Stimulated activated CD4-positive, alpha-beta T cell treated with anti-CD3 and anti-CD28 coated beads, Interleukin-1b, Interleukin-23, amount 100 ng/mL, for 4 hours (primary cell): ENCODE data around the gene ATP9A.
A peak's percentile ranks its signal among the peaks of the same experiment; 100 is the strongest.
"Not testable (repeated sequence)": the region's sequence is repeated elsewhere in the genome, so short reads cannot be mapped to it uniquely, and the experiment has no call there.

Experiments
- DNase-seq, 2 donors: peaks; one replicate each; pipeline ENCODE4 v3.0.0-alpha.2; 2020; ENCODE audit warnings: low read depth in 2 of 2

Gene ATP9A

DNA sequence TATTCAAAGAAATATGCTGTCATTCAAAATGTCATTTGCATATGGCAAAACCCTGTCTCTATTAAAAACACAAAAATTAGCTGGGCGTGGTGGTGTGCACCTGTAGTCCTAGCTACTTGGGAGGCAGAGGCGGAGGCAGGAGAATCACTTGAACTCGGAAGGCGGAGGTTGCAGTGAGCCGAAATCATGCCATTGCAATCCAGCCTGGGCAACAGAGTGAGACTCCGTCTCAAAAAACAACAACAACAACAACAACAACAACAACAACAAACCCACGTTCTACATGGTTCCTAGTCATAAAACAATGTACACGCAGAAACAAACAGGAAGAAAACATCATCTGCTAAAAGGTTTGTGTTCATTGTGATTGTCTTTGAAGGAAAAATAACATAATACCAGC lies 15.0 kb downstream of the ATP9A start:
- not testable (repeated sequence) for DNase-seq

DNA sequence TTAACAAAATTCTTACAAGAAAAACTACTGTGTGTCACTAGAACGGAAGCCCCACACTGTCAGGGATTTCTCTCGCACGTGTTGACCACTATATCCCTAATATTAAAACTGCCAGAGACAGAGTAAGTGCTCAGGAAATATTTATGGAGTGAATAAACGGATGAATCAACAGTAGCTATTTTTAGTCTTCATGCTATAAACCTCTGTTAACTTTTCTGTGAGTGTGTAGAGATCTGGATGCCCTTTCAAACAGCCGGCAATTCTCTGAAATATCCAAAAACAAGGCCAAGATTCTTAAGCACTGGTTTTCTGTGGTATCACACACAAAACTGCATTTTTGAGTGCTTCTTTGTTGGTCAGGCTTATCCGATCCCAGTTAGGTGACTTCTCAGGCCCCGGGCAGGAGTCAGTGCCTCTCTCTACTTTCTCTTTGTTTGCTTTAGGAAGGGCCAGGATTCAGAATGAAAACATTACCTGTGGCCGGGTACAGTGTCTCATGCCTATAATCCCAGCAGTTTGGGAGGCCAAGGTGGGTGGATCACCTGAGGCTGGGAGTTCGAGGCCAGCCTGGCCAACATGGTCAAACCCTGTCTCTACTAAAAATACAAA lies 15.7 kb downstream of the ATP9A start:
- no peak for DNase-seq

DNA sequence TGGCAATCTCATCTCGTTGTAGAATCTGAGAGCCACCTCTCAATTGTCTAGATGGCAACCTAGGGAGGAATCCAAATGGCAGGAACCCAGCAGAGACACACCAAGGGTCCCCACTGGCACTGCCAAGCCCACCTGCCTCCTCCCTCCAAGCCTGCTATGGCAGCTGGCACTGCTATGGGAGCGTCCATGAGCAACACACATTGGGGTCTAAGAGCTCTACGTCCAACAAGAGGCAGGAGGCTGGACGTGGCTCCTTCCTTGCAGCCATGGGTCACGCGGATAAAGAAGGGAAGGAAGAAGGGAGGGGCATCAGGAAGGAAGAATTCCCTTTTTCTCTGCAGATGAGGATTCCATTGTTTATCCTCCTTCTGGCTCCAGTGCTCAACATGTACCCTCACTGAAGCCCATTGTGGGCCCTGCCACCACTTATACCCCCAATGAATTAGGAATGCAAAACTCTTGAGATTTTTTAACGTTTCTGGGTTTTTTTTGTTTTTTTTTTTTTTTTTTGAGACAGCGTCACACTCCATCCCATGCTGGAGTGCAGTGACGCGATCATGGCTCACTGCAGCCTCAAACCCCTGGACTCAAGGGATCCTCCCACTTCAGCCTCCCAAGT lies 17.3 kb downstream of the ATP9A start:
- no peak for DNase-seq

DNA sequence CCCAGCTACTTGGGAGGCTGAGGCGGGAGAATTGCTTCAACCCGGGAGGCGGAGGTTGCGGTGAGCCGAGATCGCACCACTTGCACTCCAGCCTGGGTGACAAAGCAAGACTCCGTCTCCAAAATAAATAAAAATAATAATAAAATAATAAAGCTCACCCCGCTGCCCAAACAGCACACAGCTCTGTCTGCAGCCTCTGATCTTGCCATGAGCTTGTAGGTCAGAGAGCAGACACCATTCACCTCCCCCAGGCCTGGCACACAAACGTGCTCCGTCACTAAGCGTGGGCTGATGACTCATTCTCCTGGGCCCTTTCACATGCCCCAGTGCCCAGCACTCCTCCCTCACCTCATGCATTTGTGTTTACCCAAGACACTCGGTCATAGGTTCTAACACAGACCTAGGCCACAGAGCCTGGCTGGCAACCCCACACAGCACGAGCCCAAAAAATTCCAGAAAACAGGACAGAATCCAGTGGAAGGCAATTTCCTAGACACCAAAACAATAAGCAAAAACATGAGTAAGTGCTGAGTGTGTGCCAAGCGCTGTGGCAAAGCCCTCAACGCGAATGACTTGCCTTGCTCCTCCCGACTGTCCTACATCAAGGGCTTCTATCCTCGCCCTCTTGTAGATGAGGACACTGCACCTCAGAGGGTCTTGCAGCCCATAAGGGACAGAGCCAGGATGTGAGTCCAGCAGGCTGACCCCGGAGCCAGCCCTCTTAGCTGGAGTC lies 18.0 kb downstream of the ATP9A start:
- DNase-seq: peak; percentile 2 to 5

DNA sequence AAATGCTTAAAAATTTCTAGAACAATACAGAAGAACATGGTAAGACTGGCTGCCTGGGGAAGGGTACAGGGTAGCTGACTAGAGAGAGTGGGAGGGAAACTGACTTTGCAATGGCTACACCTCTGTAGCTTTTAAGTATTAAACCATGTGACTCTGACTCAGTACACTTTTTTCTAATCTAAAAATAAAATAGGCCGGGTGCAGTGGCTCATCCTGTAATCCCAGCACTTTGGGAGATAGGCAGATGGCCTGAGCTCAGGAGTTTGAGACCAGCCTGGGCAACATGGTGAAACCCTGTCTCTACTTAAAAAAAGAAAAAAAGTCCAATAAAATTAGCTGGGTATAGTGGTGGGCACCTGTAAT lies 18.5 kb downstream of the ATP9A start:
- DNase-seq: no peak

DNA sequence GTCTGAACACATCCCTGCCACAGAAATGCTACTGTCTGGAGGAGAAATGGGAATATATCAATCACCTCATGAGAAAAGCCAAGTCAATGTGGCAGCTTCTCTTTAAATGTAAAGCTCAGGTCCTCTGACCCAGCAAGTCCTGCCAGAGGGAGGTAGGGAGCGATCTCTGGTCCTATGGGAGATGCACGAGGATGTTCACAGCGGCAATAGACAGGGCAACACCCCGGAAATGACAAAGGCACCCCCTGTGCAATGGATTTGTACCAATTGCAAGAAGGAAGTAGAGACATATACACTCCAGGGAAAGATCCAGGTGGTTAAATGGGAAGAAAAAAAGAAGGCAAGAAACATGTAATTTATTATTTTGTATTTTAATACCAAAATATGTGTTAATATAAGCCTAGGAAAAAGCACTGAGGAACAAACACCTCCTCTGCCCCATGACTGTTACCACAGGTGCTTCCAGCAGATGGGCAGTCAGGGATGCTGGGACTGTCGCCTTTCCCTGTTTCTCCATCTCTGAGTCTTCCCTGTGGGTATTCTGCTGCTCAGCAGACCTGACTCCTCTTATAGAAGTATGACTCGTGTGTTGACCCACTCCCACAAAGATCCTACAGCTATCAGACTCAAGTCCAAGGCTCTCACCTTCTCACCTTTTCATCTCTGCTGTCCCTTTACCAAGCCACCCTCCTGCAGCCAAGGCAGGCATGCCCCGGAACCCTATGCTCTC lies 20.8 kb downstream of the ATP9A start:
- DNase-seq: no peak

DNA sequence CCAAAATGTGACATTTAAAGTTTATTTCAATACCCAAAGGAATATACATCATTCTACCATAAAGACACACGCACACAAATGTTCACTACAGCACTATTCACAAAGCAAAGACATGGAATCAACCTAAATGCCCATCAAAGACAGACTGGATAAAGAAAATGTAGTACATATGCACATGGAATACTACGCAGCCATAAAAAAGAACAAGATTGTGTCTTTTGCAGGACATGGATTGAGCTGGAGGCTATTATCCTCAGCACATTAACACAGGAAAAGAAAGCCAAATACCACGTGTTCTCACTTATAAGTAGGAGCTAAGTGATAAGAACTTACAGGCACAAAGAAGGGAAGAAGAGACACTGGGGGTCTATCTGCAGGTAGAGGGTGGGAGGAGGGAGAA lies 22.4 kb downstream of the ATP9A start:
- DNase-seq: no peak

DNA sequence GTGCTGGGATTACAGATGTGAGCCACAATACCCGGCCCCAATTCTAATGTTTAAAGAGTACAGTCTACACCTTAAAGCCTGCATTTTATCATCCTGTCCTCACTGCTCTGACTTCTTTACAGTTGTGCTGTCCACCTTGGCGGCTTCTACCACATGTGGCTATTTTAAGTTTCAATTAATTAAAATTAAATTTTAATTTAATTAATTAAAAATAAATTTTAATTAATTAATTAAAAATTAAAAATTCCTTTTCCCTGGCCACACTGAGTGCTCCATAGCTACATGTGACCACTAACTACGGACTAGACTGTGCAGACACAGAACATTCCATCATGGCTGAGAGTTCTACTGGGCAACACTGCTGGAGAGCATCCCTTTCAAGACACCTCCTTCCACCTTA lies 27.4 kb downstream of the ATP9A start:
- DNase-seq: no peak

DNA sequence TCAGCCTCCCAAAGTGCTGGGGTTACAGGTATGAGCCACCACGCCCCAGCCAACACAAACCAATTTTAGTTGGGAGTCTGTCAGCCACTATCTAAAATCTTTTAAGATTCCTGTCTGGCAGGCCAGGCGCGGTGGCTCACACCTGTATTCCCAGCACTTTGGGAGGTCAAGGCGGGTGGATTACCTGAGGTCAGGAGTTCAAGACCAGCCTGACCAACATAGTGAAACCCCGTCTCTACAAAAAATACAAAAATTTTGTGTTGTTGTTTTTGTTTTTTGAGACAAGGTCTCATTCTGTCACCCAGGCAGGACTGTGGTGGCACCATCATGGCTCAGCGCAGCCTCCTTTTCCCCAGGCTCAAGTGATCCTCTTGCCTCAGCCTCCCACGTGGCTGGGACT lies 27.9 kb downstream of the ATP9A start:
- not testable (repeated sequence) for DNase-seq

DNA sequence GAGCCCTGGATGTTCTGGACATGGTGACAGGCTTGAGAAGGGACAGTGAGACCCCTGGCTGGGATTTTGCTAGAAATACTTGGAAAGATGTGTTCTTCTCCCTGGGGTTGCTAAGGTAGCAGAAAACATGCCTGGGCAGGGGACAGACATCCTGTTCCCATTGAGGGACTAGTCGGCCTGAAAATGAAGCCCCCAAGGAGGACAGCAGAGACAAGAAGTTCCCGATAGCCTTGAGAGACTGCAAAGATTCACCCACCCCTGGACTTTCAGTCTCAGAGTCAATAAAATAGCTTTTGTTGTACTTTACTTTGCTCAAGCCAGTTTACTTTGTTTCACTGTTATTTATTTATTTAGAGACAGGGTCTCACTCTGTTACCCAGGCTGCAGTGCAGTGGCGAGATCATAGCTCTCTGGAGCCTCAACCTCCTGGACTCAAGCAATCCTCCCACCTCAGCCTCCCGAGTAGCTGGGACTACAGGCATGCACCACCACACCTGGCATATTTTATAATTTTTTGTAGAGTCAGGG lies 28.4 kb downstream of the ATP9A start:
- DNase-seq: no peak

DNA sequence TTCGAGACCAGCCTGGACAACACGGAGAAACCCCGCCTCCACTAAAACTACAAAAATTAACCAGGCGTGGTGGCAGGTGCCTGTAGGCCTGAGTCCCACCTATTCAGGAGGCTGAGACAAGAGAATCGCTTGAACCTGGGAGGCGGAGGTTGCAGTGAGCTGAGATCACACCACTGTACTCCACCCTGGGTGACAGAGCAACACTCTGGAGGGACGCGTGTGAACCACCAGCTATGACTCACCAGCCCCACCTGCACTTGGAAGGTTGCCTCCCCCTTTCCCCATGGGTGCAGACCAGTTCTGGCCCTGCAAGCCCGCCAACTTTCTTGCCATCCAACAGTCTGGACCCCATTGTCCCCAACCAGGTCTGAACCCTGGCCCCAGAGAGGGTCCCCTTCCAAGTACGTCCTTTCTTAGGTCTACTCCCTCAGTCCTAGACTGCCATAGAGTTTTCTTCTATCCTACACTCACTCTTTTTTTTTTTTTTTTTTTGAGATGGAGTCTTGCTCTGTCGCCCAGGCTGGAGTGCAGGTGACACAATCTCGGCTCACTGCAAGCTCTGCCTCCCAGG lies 29.2 kb downstream of the ATP9A start:
- DNase-seq: no peak

DNA sequence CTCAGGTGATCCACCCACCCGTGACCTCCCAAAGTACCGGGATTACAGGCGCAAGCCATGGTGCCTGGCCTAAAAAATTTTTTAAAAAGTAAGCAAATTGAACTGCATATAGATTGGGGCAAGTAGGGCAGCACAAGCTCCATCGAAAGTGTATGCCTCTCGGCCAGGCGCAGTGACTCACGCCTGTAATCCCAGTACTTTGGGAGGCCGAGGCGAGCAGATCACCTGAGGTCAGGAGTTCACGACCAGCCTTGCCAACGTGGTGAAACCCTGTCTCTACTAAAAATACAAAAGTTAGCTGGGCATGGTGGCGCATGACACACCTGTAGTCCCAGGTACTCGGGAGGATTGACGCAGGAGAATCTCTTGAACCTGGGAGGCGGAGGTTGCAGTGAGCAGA lies 29.9 kb downstream of the ATP9A start:
- not testable (repeated sequence) for DNase-seq

DNA sequence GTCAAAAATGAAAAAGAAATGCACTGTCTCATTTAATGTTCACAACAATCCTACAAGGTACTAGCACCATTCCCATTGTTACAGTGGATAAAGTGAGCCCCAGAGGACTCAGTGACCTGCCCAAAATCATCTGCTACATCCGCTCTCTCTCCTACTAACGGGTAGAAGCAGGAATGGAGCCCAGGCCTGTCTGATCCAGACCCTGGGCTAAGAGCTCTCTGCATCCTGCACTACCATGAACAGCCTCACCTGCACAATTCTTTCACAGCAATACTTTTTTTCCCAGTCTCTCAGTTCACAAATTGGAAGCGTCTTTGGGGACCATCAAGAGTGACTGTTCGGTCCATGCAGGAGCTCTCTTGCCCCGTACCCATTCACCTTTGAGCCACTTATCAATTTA lies 31.2 kb downstream of the ATP9A start:
- no peak for DNase-seq

DNA sequence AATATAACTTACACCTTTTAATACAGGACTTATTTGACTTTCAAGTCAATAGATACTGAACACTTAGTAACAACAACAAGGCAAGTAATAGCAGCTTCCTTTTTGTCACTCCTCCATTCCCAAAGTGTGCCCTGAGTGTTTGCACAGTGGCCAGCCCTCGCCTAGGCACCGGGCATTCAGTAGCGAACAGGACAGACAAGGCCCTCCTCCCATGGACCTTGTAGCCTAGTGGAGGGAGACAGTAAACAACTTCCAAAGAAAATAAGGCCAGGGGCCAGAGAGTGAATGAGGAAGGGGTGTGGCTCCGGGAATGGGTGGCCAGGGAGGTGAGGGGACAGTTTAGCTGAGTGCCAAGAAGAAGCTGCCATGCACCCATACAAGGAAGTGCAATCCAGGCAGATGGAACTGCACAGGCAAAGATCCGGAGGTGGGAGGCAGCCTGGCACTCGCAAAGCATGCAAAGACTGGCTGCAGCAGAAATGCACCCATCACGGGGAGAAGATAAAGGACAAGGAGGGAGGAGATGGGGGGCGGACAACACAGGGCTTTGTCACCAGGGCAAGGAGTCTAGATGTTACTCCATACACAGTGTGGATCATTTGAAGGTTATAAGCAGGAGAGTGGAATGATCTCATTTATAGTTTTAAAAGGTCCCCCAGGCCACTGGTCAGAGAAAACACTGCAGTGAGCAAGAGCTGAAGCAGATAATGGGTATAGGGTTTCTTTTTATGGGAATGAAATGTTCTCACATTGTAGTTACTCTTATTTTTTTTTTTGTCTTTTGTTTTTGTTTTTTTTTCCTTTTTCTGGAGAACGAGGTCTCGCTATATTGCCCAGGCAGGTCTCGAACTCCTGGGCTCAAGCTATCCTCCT lies 32.2 kb downstream of the ATP9A start:
- DNase-seq: no peak

DNA sequence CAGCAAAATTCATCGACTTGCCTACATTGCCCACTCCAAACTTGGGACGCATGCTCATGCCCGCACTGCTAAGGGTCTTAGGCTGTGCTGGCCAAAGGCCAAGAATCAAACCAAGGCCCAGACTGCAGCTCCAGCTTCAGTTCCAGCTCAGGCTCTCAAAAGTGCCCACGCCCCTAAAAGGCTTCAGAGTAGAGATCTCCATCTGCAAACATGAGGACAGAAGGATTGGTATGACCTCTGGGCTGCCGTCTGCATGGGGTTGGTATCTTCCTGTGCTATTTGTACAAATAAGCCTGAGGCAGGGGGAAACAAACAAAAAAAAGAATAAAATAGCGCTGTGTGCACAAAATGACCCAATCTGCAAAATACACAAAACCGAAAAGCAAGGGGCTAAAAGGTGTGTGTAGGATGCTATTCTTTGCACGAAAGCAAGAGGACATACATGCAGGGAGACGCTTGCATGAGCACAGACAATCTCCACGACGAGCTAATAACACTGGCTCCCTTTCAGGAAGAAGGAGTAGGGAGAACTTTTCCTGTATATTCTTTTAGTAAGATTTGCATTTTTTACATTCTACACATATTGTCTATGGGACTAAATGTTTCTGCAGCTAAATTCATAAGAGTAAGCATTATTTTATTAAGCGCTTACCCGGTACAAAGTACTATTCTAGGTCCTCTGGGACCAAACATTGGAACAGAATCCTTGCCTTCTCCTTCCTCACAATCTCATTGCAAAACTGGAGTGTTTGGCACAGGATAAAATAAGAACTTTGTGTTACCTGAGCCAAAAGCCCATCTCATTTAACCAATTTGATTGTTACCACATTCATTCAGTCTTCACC lies 33.1 kb downstream of the ATP9A start:
- no peak for DNase-seq

DNA sequence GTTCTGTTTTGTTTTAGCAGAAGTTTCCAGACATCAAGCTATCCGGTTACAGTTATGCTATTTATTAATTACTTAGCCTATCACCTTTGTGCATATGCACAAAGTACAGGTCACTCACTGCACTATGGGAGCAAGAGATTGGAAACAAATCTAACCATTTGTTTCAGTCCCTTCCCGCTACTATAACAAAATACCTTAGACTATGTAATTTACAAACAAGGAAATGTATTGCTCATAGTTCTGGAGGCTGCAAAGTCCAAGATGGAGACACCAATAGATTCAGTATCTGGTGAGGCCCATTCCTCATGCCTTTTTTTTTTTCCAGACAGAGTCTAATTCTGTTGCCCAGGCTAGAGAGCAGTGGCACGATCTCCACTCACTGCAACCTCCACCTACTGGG lies 35.1 kb downstream of the ATP9A start:
- DNase-seq: no peak

DNA sequence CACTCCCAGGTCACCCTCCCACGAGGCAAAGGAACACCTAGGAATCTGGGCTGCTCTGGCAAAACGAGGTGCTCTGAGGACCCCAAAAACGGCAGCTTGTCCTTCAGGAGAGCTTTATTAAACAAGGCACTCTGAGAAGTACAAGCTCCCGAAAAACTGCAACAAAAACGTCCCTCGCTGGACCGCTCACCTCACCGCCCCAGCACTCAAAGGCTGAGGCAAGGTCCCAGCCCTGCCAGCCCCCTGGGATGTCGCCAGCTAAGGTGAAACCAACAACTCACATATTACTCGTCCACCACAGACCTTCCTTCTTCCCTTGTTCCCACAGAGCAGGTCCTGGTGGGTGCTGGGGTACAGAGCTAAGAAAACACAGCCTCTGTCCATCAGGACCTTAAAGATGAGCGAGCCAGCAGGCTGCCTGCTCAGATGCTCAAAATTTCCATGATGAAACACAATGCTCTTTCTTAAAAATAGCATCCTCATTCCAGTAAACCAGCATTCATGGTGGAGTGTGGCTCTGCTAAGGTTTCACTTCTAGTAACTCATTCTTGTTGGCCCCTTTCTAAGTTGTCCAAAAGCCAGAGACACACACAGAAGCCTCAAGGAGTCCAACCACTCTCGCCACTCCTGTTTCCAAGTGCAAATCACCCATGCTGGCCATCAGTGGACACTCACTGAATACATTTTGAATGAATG lies 35.9 kb downstream of the ATP9A start:
- DNase-seq: no peak

DNA sequence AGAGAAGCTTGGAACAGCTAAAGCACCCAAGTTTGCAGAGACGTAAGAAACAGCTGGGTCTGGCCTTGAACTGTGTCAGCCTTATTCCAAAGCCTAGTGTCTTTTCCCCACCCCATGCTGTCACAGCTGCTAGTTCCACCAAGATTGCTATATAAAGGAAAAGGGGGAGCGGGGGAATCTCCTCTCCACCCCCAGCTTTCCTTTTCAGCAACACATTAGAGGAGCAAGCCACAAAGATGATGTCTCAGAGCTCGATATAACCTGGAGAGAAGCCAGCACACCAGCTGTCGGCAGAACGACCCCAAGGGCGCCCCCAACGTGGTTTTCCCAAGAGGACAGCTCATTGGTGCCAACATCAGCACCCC lies 36.5 kb downstream of the ATP9A start:
- DNase-seq: no peak

DNA sequence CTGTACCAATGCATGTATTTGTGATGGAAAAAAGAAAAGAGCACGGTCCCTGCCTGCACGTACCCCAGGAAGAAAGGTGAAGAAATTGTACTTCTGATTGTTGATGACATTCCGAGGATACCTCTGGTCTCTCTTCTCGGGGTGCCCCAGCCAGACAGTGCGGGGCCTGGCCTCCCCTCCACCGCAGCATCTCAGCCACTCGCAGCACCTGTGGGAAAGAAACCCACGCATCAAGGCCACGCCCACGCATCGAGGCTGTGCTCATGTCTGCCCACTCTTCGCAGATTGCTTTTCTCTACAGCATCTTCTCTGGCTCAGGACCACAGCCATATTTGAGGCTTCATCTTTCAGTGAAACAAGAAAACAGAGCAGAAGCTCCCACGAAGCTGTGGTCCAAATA lies 38.4 kb downstream of the ATP9A start:
- no peak for DNase-seq

DNA sequence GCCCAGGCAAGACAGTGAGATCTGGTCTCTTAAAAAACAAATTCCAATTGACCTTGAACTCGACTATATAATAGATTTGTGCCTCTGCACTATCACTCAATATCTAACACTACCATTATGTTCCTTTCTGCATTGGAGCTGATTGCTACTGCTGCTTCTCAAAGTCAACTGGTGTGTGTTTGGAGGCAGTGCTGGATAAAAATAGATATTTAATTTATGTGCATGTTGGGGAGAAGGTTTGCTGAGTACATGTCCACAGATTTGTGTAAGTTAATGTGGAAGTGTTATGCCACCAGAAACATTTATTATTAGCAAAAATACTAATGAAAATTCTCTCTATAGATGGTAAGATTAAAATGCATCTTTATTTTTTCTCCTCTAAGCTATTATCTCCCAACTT lies 39.5 kb downstream of the ATP9A start:
- no peak for DNase-seq
